B cell (primary cell): Measurements from ENCODE around the gene POLN.

Experiments used
- CTCF ChIP-seq: fragments of 200-600 bp; IDR thresholded peaks from one replicate; pipeline ENCODE4 v1.8.0; 2022; ENCODE audit warnings: antibody characterized with exemption, mild to moderate bottlenecking
- EZH2 ChIP-seq: IDR thresholded peaks from 2 replicates; pipeline ENCODE4 v1.6.1; 2012; ENCODE audit warnings: borderline replicate concordance, low read depth, mild to moderate bottlenecking, moderate library complexity, low read length; ENCODE audit not compliant: insufficient read depth, poor library complexity, severe bottlenecking

GRCh38 chr4:2268357-2269205 lies 26.7 kb upstream of the POLN start:
- TF ChIP-seq CTCF (no peak), EZH2 (no peak)
